Loucy (cell line): Measurements from ENCODE around the gene PPP2R3B.

Experiments used
- H2AFZ ChIP-seq: fragments of 200-600 bp; sonication (generic); 2 replicates; pipeline ENCODE4 v1.6.0; 2016; ENCODE audit warnings: antibody characterized with exemption, mild to moderate bottlenecking, low read length, moderate library complexity
- H3F3A ChIP-seq: fragments of 200-600 bp; 2 replicates; pipeline ENCODE4 v1.6.0; 2016; ENCODE audit warnings: antibody characterized with exemption, low read depth, mild to moderate bottlenecking
- H3K27me3 ChIP-seq: fragments of 200-600 bp; sonication (generic); 2 replicates; pipeline ENCODE4 v1.6.1; 2014; ENCODE audit warnings: low read length, mild to moderate bottlenecking; ENCODE audit not compliant: insufficient read depth, poor library complexity, severe bottlenecking
- H3K36me3 ChIP-seq: fragments of 200-600 bp; sonication (generic); 2 replicates; pipeline ENCODE4 v1.6.1; 2016; ENCODE audit warnings: low read length; ENCODE audit not compliant: insufficient read depth
- H3K4me1 ChIP-seq: fragments of 200-600 bp; sonication (generic); 2 replicates; pipeline ENCODE4 v1.5.1; 2014; ENCODE audit warnings: low read length, mild to moderate bottlenecking; ENCODE audit not compliant: insufficient read depth, poor library complexity, severe bottlenecking
- H3K4me2 ChIP-seq: fragments of 200-600 bp; sonication (generic); 2 replicates; pipeline ENCODE4 v1.6.0; 2014; ENCODE audit warnings: antibody characterized with exemption, low read length, low read depth, mild to moderate bottlenecking; ENCODE audit not compliant: poor library complexity, severe bottlenecking
- H3K4me3 ChIP-seq: fragments of 200-600 bp; sonication (generic); 2 replicates; pipeline ENCODE4 v1.5.1; 2014; ENCODE audit warnings: low read length, mild to moderate bottlenecking, mixed read lengths; ENCODE audit not compliant: poor library complexity, severe bottlenecking
- H3K79me2 ChIP-seq: fragments of 200-600 bp; sonication (generic); 2 replicates; pipeline ENCODE4 v1.6.1; 2014; ENCODE audit warnings: low read length; ENCODE audit not compliant: insufficient read depth
- H3K9ac ChIP-seq: fragments of 200-600 bp; sonication (generic); 2 replicates; pipeline ENCODE4 v1.6.0; 2014; ENCODE audit warnings: mild to moderate bottlenecking, low read depth, low read length, moderate library complexity; ENCODE audit not compliant: poor library complexity, severe bottlenecking
- H3K9me2 ChIP-seq: fragments of 200-600 bp; sonication (generic); replicated peaks from 2 replicates; pipeline ENCODE4 v1.6.1; 2016; ENCODE audit warnings: low read depth, low read length, mixed read lengths
- H3K9me3 ChIP-seq: fragments of 200-600 bp; sonication (generic); 2 replicates; pipeline ENCODE4 v1.6.1; 2014; ENCODE audit warnings: mild to moderate bottlenecking, antibody characterized with exemption, low read length, low read depth; ENCODE audit not compliant: insufficient read depth
- H4K20me1 ChIP-seq: fragments of 200-600 bp; sonication (generic); 2 replicates; pipeline ENCODE4 v1.6.0; 2014; ENCODE audit warnings: antibody characterized with exemption, low read length, mild to moderate bottlenecking; ENCODE audit not compliant: insufficient read depth, poor library complexity, severe bottlenecking
- EZH2phosphoT487 ChIP-seq: fragments of 200-600 bp; IDR thresholded peaks from 2 replicates; pipeline ENCODE4 v1.6.1; 2018; ENCODE audit warnings: antibody characterized with exemption, mild to moderate bottlenecking, moderate library complexity, borderline replicate concordance
- TF ChIP-seq, protein P1 (sequence below): fragments of 200-600 bp; sonication (generic); conservative IDR thresholded peaks from 2 replicates; pipeline ENCODE4 v1.5.1; 2014; ENCODE audit warnings: mild to moderate bottlenecking, antibody characterized with exemption, low read length

PPP2R3B gene

DNA sequence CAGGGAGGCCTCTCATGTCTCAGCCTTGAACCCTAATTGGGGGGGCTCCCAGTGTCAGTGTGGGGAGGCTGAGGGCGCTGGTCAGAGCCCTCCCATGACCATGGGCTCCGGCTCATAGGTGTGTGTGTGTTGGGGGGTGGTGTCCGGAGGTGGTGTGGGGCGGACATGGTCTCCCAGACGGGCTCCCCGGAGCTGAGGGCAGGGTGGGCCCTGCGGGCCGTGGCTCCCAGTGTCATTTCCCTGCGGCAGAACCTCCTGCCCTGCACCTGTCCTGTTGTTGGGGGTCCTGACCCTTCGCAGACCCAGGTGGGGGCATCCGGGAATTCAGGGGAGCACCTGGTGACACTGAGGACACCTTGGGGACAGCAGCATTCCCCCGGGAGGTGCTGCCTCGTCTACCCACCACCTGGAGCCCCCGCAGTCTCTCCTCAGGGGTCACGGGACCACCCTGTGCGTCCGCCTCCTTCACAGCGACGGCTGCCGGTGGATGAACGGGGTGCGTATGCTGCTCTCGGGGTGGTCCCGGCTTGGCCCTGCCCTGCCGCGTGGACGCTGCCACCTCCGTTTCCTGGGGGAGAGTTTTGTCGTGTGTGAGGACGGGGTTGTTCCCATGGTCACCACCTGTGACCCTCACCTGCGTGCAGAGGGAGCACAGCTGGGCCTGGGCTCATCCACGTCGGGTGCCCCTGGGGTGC lies 53.6 kb downstream of the PPP2R3B start:
- no peaks in the 10 kb centered on the region for H3F3A ChIP-seq
- H3K4me2 ChIP-seq = no peak overlapping the region
- H3K4me1 ChIP-seq = no peaks in the 10 kb centered on the region
- H3K9ac ChIP-seq = no peak overlapping the region
- H4K20me1 ChIP-seq = no peaks in the 10 kb centered on the region
- H3K36me3 ChIP-seq = no peaks in the 10 kb centered on the region; the same call in 1 of the 2 replicates
- no peaks in the 10 kb centered on the region for H3K9me3 ChIP-seq
- H3K79me2 ChIP-seq = no peaks in the 10 kb centered on the region
- no peak overlapping the region for H2AFZ ChIP-seq
- no peaks in the 10 kb centered on the region for H3K9me2 ChIP-seq
- no peak overlapping the region for H3K4me3 ChIP-seq
- TF ChIP-seq, protein P1, sequence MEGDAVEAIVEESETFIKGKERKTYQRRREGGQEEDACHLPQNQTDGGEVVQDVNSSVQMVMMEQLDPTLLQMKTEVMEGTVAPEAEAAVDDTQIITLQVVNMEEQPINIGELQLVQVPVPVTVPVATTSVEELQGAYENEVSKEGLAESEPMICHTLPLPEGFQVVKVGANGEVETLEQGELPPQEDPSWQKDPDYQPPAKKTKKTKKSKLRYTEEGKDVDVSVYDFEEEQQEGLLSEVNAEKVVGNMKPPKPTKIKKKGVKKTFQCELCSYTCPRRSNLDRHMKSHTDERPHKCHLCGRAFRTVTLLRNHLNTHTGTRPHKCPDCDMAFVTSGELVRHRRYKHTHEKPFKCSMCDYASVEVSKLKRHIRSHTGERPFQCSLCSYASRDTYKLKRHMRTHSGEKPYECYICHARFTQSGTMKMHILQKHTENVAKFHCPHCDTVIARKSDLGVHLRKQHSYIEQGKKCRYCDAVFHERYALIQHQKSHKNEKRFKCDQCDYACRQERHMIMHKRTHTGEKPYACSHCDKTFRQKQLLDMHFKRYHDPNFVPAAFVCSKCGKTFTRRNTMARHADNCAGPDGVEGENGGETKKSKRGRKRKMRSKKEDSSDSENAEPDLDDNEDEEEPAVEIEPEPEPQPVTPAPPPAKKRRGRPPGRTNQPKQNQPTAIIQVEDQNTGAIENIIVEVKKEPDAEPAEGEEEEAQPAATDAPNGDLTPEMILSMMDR = no peak
- TF ChIP-seq EZH2phosphoT487 = no peak
- H3K27me3 ChIP-seq = no peaks in the 10 kb centered on the region

DNA sequence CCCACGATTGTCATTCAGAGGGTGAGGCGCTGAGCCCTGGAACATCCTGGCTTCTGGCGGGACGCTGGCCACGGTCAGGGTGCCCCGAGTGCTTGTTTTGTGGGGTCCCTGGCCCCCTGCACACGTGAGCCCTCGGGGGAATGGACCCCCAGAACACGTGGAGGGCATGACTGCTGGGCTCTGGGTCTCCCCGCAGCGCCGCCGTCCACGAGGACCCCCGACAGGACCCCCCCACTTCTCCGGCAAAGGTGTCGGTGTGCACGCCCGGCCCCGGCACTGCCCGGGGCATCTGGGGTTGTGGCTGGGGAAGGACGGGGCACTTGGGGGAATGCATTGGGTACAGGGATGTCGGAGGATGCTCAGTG lies 54.2 kb downstream of the PPP2R3B start:
- Histone ChIP-seq H3K4me2 (no peak overlapping the region), H3K27me3 (no peaks in the 10 kb centered on the region), H3F3A (no peaks in the 10 kb centered on the region), H4K20me1 (no peaks in the 10 kb centered on the region), H3K36me3 (no peaks in the 10 kb centered on the region; the same call in 1 of the 2 replicates), H3K9ac (no peak overlapping the region), H3K4me3 (no peak overlapping the region), H3K9me3 (no peaks in the 10 kb centered on the region), H3K4me1 (no peaks in the 10 kb centered on the region), H3K79me2 (no peaks in the 10 kb centered on the region), H2AFZ (no peak overlapping the region), H3K9me2 (no peaks in the 10 kb centered on the region)
- no peak for TF ChIP-seq EZH2phosphoT487
- TF ChIP-seq, protein P1 = no peak

DNA sequence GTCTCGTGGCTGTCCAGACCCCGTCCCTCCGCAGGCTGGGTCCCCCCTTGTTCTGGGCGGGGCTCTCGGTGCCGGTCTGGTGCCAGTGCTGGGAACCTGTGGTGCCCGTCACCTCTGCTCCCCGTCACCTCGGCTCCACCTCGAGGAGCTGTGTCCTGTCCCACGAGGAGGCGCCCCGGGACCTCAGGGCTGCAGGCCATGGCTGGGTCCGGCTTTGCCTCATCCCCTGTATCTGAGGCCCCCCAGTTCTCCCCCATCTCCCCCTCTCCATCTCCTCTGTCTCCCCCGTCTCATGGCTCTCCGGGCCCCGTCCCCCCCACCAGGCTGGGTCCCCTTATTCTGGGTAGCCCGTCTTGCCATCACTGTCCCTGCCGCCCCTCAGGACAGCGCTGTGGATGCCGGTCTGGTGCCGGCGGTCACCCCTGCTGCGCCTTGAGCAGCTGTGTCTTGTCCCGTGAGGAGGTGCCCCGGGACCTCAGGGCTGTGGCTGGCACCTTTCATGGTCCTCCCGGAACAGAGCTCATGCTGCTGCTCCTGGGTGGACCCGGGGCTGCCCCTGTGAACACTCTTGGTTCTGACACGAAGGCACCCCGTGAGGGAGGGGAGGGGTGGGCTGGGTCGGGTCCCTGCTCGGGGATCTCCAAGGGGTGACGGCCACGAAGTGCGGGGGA lies 54.7 kb downstream of the PPP2R3B start:
- H3F3A ChIP-seq = no peaks in the 10 kb centered on the region
- no peak overlapping the region for H2AFZ ChIP-seq
- H3K9me3 ChIP-seq = no peaks in the 10 kb centered on the region
- no peaks in the 10 kb centered on the region for H3K4me1 ChIP-seq
- no peaks in the 10 kb centered on the region for H3K79me2 ChIP-seq
- no peak overlapping the region for H3K4me3 ChIP-seq
- no peak for TF ChIP-seq EZH2phosphoT487
- TF ChIP-seq, protein P1 = no peak
- no peak overlapping the region for H3K4me2 ChIP-seq
- H3K9ac ChIP-seq = no peak overlapping the region
- no peaks in the 10 kb centered on the region; the same call in 1 of the 2 replicates for H3K36me3 ChIP-seq
- H4K20me1 ChIP-seq = no peaks in the 10 kb centered on the region
- no peaks in the 10 kb centered on the region for H3K9me2 ChIP-seq
- H3K27me3 ChIP-seq = no peaks in the 10 kb centered on the region
